HG02884 (cell line): Measurements from ENCODE around the gene IFI27.
A peak's percentile ranks its signal among the peaks of the same experiment; 100 is the strongest.
"Not testable (repeated sequence)": the region's sequence is repeated elsewhere in the genome, so short reads cannot be mapped to it uniquely, and the experiment has no call there.

Source experiments
- ATAC-seq: cut with Tn5 transposase; IDR thresholded peaks from one replicate; pipeline ENCODE4 v1.9.1; 2021; ENCODE audit warnings: mild to moderate bottlenecking, moderate library complexity; ENCODE audit not compliant: unreplicated experiment

Gene IFI27

GRCh38 chr14:94110552-94111181 is at the start of gene IFI27:
IFI27 (plus strand) TSS chr14:94110736.
- no peak for ATAC-seq

- ATAC-seq = no peak
Observed at GRCh38 chr14:94062344-94062940, 48.1 kb upstream of the IFI27 start.

DNA sequence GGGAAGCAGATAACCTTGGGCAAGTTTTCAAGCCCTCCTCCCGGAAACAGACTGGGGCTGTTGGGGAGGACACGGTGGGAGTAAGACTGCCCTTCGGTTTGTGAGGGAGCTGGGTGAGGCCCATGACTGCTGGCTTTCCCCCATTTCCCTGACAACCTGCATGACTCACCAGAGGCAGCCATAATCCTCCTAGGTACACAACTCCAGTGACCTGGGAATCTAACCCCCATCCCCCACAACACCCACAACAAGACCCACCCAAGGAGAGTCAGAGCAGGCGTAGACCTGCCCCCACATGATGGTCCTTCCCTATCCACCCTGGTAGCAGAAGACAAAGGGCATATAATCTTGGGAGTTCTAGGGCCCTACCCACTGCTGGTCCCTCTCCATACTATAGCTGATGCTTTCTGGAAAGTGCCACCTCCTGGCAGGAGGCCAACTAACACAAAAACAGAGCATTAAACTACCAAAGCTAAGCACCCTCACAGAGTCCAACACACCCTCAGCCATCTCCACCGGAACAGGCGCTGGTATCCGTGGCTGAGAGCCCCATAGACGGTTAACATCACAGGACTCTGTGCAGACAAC is 44.4 kb upstream of the IFI27 start:
- ATAC-seq = no peak

GRCh38 chr14:94072076-94072475 is 38.5 kb upstream of the IFI27 start:
- ATAC-seq = not testable (repeated sequence)

- ATAC-seq = no peak
Observed at GRCh38 chr14:94074534-94074933, 36.0 kb upstream of the IFI27 start.

GRCh38 chr14:94075008-94075407 is 35.5 kb upstream of the IFI27 start:
- ATAC-seq = no peak

GRCh38 chr14:94077111-94077821 is 33.3 kb upstream of the IFI27 start:
- no peak for ATAC-seq

- no peak for ATAC-seq
Observed at GRCh38 chr14:94077823-94078222, 32.7 kb upstream of the IFI27 start.

GRCh38 chr14:94079891-94080620 is 30.5 kb upstream of the IFI27 start:
- ATAC-seq = no peak

DNA sequence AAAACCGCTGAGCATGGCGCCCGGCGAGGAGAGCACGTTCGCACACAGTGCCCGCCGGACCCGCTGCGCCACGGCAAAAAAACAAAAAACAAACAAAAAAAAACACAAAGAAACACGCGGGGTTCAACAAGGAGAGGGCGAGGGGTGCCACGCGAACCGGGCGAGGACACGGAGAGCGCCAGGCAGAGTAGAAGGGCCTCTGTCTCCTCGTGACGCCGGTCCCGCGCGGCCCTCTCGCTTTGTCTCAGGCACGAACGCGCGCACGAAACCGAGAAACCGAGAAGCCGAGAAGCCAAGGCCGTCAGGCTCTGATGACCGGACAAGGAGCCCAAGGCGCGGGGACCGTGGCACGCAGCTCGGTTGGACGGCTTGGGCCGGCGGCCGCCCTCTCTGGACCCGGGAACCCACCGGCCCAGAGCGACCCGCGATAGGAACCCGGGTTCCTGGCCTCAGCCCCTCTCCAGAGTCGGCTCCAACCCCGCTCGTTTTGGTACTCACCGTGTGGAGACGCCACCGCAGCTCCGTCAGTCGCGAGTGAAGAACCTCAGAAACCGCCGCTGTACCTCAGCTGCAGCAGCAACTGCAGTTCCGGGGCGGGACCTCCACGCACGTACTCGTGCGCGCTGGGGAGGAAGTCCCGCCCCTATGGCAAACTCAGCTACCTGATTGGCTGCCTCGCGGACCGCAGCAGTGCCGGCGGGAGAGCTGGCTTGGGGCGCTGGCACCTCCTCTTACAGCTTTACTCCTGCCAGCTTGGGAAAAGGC is 29.7 kb upstream of the IFI27 start, which contains the start of the genes DDX24 and IFI27L1:
Gene DDX24, minus strand, starts transcription at position 582 of the 765 bp plus-strand sequence. CDS start 1,460 bp downstream, outside the sequence.
Gene IFI27L1, plus strand, starts transcription at position 690 of the 765 bp plus-strand sequence. CDS start 15,628 bp downstream, outside the sequence.
- ATAC-seq = peak; percentile 96

DNA sequence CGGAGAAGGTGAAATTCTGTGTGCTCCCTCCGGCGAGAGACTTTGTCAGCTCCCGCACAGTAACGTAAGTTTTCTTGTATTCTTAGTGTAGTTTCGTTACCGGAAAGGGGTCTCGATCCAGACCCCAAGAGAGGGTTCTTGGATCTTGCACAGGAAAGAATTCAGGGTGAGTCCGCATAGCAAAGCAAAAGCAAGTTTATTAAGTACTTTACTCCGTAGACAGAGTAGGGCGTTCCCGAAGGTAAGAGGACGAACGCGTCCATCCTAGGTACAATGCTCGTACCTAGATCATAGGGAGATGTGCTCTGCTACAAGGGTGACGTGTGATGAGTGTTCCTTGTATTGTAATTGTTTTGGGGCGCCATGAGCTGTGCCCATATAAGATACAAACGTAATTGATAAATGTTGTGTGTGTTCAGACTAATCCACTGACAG is 29.1 kb upstream of the IFI27 start:
- ATAC-seq = peak; percentile 28

DNA sequence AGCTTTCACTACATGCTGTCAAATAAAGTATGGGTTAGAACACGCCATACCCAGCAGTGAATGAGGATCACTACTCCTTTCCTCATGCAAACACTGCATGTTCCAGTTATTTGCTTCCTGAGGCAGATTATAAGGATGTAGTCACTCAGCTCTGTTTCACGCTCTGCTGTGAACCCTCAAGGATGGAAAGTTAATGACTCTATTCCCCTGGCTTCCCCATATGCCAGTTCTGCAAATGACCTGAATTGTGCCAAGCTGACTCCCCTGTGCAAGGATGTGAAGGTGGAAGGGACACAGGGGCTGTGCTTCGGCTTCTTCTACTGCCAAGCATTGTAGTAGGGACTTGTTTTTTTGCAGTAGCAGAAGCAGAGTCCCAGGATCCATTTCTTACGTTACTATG is 22.6 kb upstream of the IFI27 start:
- no peak for ATAC-seq

DNA sequence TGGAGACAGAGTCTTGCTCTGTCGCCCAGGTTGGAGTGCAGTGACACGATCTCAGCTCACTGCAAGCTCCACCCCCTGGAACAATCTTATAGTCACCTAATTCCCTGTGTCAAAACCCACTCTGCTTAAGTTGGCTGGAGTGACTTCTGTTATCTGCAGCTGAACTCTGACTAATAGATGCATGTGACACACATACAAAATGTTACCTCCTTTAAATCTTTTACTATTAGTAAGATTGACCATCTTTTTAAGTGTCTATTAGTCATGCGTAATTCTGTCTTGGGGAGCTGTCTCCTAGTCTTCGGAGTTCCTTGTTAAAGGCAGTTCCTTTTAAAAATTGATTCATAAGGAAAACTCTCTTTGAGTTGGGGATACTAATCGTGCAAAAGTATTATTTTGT is 22.0 kb upstream of the IFI27 start:
- no peak for ATAC-seq

DNA sequence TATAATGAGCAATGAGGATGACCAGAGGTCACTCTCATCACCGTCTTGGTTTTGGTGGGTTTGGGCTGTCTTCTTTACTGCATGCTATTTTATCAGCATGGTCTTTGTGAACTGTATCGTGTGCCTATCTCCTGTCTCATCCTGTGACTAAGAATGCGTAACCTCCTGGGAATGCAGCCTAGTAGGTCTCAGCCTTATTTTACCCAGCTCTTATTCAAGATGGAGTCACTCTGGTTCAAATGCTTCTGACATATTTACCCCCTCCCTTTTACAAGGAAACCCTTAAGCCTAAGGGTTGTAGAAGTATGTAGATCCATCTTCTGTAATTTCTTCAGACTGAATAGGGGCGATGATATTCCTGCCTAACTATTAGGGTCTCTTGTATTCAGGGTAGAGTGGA is 21.1 kb upstream of the IFI27 start:
- no peak for ATAC-seq

DNA sequence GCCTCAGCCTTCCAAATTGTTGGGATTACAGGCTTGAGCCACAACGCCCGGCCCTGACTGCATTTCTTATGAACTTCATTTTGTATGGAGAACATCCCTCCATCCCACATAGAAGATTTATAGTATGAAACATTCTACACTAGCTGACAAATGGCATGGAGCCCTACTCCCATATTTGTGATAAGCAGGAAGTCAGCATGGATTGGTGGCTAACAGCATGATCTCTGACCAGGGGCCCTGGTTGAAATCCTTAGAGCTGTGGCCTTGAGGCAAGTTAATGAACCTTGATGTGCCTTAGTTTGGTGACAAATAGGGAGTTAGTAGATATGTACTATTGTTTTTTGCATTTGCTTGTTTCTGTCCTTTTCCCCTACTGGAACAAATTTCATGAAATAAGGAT is 17.1 kb upstream of the IFI27 start:
- no peak for ATAC-seq

- no peak for ATAC-seq
Observed at GRCh38 chr14:94097091-94097490, 13.4 kb upstream of the IFI27 start.

- ATAC-seq = no peak
Observed at GRCh38 chr14:94098326-94098992, 12.1 kb upstream of the IFI27 start.

DNA sequence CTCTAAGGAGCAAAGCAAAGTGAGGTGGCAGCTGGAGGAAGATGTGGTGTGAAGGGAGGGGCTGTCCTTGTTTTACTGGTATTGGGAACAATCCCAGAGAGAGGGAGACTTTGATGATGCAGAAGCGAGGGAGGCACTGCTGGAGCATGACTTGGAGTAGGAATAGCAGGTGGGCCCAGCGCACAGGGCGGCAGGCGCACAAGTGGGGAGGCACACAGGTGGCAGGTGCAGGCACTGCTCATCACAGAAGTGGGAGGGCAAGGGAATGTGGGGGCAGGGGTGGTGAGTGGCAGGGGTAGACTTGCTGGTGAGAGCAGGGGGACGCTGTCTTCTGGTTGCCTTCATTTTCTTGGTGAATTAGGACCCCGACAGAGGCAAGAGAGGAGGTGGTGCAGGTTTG is 11.5 kb upstream of the IFI27 start:
- ATAC-seq = no peak

- ATAC-seq = no peak
Observed at GRCh38 chr14:94100847-94101246, 9.7 kb upstream of the IFI27 start.

DNA sequence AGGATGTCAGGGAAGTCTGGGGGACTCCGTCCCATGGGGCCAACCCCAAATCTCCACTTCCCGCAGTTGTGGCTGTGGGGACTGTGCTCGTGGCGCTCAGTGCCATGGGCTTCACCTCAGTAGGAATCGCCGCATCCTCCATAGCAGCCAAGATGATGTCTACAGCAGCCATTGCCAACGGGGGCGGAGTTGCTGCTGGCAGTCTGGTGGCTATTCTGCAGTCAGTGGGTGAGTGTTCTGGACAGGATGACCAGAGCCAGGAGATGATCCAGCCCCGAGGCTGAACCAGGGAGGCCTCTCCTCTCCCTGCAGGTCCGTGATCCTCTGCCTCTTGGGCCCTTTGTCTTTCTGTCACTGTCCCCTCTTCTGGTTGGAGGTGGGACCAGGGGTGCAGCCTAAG is 8.8 kb upstream of the IFI27 start:
- ATAC-seq = no peak
